ENCODE data around the gene RIPK3.
"Not testable (repeated sequence)": the region's sequence is repeated elsewhere in the genome, so short reads cannot be mapped to it uniquely, and the experiment has no call there.

RIPK3 gene

GRCh38 chr14:24347134-24347533 is 7.3 kb upstream of the RIPK3 start:
- DNase-seq (ENCODE audit: low read depth, low spot score) = no peak

GRCh38 chr14:24343795-24344660 is 4.2 kb upstream of the RIPK3 start:
- DNase-seq (ENCODE audit: low read depth, low spot score) = no peak

- no peak for DNase-seq (ENCODE audit: low read depth, low spot score)
Measured at GRCh38 chr14:24342889-24343288, 3.1 kb upstream of the RIPK3 start.

- no peak for DNase-seq (ENCODE audit: low read depth, low spot score)
Measured at GRCh38 chr14:24340606-24341005, 815 bp upstream of the RIPK3 start.

- no peak for DNase-seq (ENCODE audit: low read depth, low spot score)
Measured at GRCh38 chr14:24338843-24339242, 948 bp downstream of the RIPK3 start.

GRCh38 chr14:24337824-24338175 is 2.0 kb downstream of the RIPK3 start:
- no peak for DNase-seq (ENCODE audit: low read depth, low spot score)

GRCh38 chr14:24337144-24337823 is 2.5 kb downstream of the RIPK3 start:
- DNase-seq (ENCODE audit: low read depth, low spot score) = no peak

- DNase-seq (ENCODE audit: low read depth, low spot score) = no peak
Measured at GRCh38 chr14:24335461-24336171, 4.2 kb downstream of the RIPK3 start.

GRCh38 chr14:24334431-24335291 is 5.1 kb downstream of the RIPK3 start, which contains the start of gene ADCY4:
Gene ADCY4, minus strand, starts transcription at chr14:24335071. Its CDS starts 419 bp downstream, at chr14:24334652.
- no peak for DNase-seq (ENCODE audit: low read depth, low spot score)

GRCh38 chr14:24332268-24332993 is 7.4 kb downstream of the RIPK3 start:
- DNase-seq (ENCODE audit: low read depth, low spot score) = no peak

- no peak for DNase-seq (ENCODE audit: low read depth, low spot score)
Measured at GRCh38 chr14:24331731-24332267, 8.0 kb downstream of the RIPK3 start.

- DNase-seq (ENCODE audit: low read depth, low spot score) = no peak
Measured at GRCh38 chr14:24330973-24331674, 8.7 kb downstream of the RIPK3 start.

GRCh38 chr14:24329736-24330135 is 10.1 kb downstream of the RIPK3 start:
- DNase-seq (ENCODE audit: low read depth, low spot score) = no peak

GRCh38 chr14:24329073-24329663 is 10.6 kb downstream of the RIPK3 start:
- no peak for DNase-seq (ENCODE audit: low read depth, low spot score)

- not testable (repeated sequence) for DNase-seq (ENCODE audit: low read depth, low spot score)
Measured at GRCh38 chr14:24327914-24328313, 11.9 kb downstream of the RIPK3 start.

- DNase-seq (ENCODE audit: low read depth, low spot score) = no peak
Measured at GRCh38 chr14:24327303-24327702, 12.5 kb downstream of the RIPK3 start.

- DNase-seq (ENCODE audit: low read depth, low spot score) = no peak
Measured at GRCh38 chr14:24325963-24326362, 13.8 kb downstream of the RIPK3 start.

- DNase-seq (ENCODE audit: low read depth, low spot score) = no peak
Measured at GRCh38 chr14:24325041-24325530, 14.7 kb downstream of the RIPK3 start.

GRCh38 chr14:24324024-24324423 is 15.8 kb downstream of the RIPK3 start:
- no peak for DNase-seq (ENCODE audit: low read depth, low spot score)

Data from brain pericyte (primary cell).